Colonic mucosa (tissue), 4 donors: ENCODE measurements around the gene MTMR10. TPM values are rescaled to one million over a fixed set of nuclear protein-coding genes. Genes with fewer than 3 reads are reported as not detected.

Experiments used
- DNase-seq: peaks from one replicate; pipeline ENCODE4 v3.0.0-alpha.2; 2020
- H3K27ac ChIP-seq: fragments of 200-600 bp; one replicate; pipeline ENCODE4 v1.8.0; 2021
- H3K27me3 ChIP-seq: fragments of 200-600 bp; one replicate; pipeline ENCODE4 v1.8.0; 2021
- H3K36me3 ChIP-seq: fragments of 200-600 bp; one replicate; pipeline ENCODE4 v1.8.0; 2021
- H3K4me1 ChIP-seq: fragments of 200-600 bp; one replicate; pipeline ENCODE4 v1.8.0; 2021; ENCODE audit warnings: mild to moderate bottlenecking
- H3K4me3 ChIP-seq: fragments of 200-600 bp; one replicate; pipeline ENCODE4 v1.8.0; 2021
- H3K9ac ChIP-seq, 2 donors: one replicate each; pipeline ENCODE4 v1.7.0; 2013; ENCODE audit warnings: control low read depth in 2 of 2, low read depth in 2 of 2, low read length in 2 of 2
- H3K9me3 ChIP-seq: fragments of 200-600 bp; one replicate; pipeline ENCODE4 v1.8.0; 2021
- intact Hi-C: fragments of 100-400 bp; cut with DNase I; formaldehyde crosslinking; loops from one replicate; pipeline ENCODE4 v1.14.1; 2022
- total RNA-seq, 2 donors: library from RNA; stranded (reverse); fragmentation: NEBNext Ultra II Directional in 1 of 2; extraction: Animal tissue kit (Norgen Biotek cat#: 25700) in 1 of 2; gene quantifications; one replicate each; pipeline ENCODE4 v1.2.1, GENCODE V29; 2021
- TF ChIP-seq, protein P1 (sequence below): fragments of 200-600 bp; IDR thresholded peaks from one replicate; pipeline ENCODE4 v1.8.0; 2022; ENCODE audit warnings: antibody characterized with exemption, mild to moderate bottlenecking
- donor health status: healthy.
- donor health status: DM: no; HTN: no; CAD: no.
- donor health status: DM: no; HTN: no; CAD: no.

The MTMR10 gene
- total RNA-seq, 2 donors from 2014 or later = 23.2 to 28.7 TPM

DNA sequence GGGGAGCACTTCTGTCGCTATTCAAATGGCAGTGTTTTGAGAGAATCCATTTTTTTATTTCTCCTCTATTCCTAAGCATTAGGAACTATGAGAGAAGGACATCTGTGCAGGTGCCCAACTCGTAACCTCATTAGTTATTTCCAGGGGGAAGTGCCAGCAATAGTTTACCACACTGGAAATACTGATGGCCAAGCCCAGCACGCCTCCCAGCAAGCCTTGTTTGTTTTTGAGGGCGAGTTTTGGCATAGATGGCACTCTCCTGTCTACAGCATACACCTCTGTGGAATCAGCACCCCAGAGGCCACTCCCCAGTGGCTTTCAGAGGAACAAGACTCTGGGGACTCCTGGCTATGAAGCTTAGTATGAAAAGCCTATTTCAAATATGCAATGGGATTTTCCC lies 51.1 kb downstream of the MTMR10 start:
- TF ChIP-seq, protein P1, sequence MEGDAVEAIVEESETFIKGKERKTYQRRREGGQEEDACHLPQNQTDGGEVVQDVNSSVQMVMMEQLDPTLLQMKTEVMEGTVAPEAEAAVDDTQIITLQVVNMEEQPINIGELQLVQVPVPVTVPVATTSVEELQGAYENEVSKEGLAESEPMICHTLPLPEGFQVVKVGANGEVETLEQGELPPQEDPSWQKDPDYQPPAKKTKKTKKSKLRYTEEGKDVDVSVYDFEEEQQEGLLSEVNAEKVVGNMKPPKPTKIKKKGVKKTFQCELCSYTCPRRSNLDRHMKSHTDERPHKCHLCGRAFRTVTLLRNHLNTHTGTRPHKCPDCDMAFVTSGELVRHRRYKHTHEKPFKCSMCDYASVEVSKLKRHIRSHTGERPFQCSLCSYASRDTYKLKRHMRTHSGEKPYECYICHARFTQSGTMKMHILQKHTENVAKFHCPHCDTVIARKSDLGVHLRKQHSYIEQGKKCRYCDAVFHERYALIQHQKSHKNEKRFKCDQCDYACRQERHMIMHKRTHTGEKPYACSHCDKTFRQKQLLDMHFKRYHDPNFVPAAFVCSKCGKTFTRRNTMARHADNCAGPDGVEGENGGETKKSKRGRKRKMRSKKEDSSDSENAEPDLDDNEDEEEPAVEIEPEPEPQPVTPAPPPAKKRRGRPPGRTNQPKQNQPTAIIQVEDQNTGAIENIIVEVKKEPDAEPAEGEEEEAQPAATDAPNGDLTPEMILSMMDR = no peak
- Histone ChIP-seq H3K4me1 (no peaks in the 10 kb centered on the region), H3K27ac (no peak overlapping the region), H3K9me3 (no peaks in the 10 kb centered on the region), H3K4me3 (no peak overlapping the region), H3K27me3 (no peaks in the 10 kb centered on the region), H3K36me3 (peaks cover 7% of the 10 kb centered on the region), H3K9ac (no peak overlapping the region)
- intact Hi-C loops = no loop called here
- DNase-seq = no peak

DNA sequence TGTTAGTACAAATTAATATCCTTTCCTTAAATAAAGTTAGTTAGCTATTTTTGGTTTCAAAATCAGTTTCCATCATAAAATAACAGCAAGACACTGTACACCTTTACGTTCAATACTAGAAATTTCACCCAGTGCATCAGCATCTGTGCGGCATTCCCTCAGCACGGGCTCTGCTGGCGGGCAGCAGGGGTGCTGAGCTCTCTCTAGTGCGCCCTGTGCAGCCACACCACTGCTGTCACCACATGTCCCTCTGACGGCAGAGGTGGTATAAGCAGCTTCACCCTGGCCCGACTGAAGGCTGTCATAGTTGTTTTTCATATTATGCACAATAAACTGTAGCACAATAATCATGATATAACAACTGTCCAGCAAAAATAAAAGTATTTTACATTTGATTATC lies 52.3 kb downstream of the MTMR10 start:
- no peaks in the 10 kb centered on the region for H3K4me1 ChIP-seq
- H3K9ac ChIP-seq = no peak overlapping the region
- H3K4me3 ChIP-seq = no peak overlapping the region
- TF ChIP-seq, protein P1 = no peak
- no peaks in the 10 kb centered on the region for H3K27me3 ChIP-seq
- no peak for DNase-seq
- H3K9me3 ChIP-seq = no peaks in the 10 kb centered on the region
- H3K36me3 ChIP-seq = peaks cover 7% of the 10 kb centered on the region
- no peak overlapping the region for H3K27ac ChIP-seq
- intact Hi-C loops = no loop called here

DNA sequence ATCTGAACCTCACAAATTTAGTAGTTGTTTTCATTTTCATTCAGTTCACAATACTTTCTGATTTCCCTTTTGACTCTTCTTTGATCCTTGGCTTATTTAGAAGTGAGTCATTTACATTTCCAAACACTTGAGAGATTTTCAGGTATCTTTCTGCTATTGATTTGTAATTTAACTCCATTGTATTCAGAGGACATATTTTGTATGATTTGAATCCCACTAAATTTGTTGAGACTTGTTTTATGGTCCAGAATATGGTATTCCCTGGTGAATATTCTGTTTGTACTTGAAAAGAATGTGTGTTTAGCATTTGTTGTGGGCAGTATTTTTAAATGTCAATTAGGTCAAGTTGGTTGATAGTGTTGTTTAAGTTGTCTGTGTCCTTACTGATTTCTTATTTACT lies 58.1 kb downstream of the MTMR10 start:
- intact Hi-C loops = no loop called here
- Histone ChIP-seq H3K36me3 (peaks cover 5% of the 10 kb centered on the region), H3K4me3 (no peak overlapping the region), H3K9me3 (no peaks in the 10 kb centered on the region), H3K9ac (no peak overlapping the region), H3K27me3 (no peaks in the 10 kb centered on the region), H3K4me1 (no peaks in the 10 kb centered on the region), H3K27ac (no peak overlapping the region)
- no peak for DNase-seq
- TF ChIP-seq, protein P1 = no peak

DNA sequence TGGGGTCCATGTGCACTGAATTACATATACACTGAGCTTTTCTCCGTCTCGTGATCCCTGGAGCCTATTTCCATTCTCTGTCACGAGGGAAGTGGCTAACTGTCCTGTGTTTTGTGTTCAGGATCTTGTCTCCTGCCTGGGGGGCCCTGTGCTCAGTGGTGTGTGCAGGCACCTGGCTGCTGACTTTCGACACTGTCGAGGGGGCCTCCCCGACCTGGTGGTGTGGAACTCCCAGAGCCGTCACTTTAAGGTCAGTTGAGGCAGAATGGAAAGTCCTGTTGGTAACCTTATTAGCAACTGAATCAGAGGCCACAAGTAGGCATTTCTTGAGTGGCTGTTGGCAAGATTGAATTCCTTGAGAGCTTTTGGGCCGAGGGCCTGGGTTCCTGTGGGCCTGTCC lies 61.0 kb downstream of the MTMR10 start:
- Histone ChIP-seq H3K9ac (no peak overlapping the region), H3K27ac (no peak overlapping the region), H3K4me3 (no peak overlapping the region), H3K36me3 (peaks cover 11% of the 10 kb centered on the region), H3K27me3 (no peaks in the 10 kb centered on the region), H3K9me3 (no peaks in the 10 kb centered on the region), H3K4me1 (no peaks in the 10 kb centered on the region)
- TF ChIP-seq, protein P1 = no peak
- intact Hi-C loops = no loop called here
- DNase-seq = no peak

DNA sequence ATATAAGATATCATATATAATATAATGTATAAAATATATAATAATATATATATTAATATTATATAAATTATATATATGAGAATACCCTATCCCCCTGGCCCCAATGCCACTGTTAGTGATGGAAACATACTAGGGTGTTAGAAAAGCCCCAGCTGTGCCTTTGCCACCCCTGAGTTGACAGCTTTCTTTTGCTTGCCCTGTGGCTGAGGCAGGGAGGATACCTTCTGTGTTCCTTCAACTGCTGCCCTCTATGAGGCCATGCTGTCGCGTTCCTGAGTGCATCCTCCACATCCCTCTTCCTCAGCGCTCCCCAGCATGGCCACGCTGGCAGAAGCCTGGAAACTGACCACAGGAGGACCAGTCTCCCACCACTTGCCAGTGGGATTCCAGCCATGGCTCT lies 61.4 kb downstream of the MTMR10 start:
- Histone ChIP-seq H3K36me3 (peaks cover 15% of the 10 kb centered on the region), H3K4me1 (no peaks in the 10 kb centered on the region), H3K4me3 (no peak overlapping the region), H3K9me3 (no peaks in the 10 kb centered on the region), H3K27ac (no peak overlapping the region), H3K9ac (no peak overlapping the region), H3K27me3 (no peaks in the 10 kb centered on the region)
- TF ChIP-seq, protein P1 = no peak
- intact Hi-C loops = no loop called here
- no peak for DNase-seq
